Choroid plexus epithelial cell (primary cell): ENCODE measurements around the gene MLH3.

Experiments
- DNase-seq: peaks from one replicate; pipeline ENCODE4 v3.0.0-alpha.2; 2010; ENCODE audit warnings: low read depth
- H3K4me3 ChIP-seq: 2 replicates; pipeline ENCODE4 v1.5.1; 2011; ENCODE audit warnings: low read depth, mild to moderate bottlenecking, control low read depth, low read length, moderate library complexity
- CTCF ChIP-seq: conservative IDR thresholded peaks from 2 replicates; pipeline ENCODE4 v1.5.1; 2011; ENCODE audit warnings: low read depth, mild to moderate bottlenecking, control low read depth, inconsistent platforms, low read length, moderate library complexity

MLH3 gene

DNA sequence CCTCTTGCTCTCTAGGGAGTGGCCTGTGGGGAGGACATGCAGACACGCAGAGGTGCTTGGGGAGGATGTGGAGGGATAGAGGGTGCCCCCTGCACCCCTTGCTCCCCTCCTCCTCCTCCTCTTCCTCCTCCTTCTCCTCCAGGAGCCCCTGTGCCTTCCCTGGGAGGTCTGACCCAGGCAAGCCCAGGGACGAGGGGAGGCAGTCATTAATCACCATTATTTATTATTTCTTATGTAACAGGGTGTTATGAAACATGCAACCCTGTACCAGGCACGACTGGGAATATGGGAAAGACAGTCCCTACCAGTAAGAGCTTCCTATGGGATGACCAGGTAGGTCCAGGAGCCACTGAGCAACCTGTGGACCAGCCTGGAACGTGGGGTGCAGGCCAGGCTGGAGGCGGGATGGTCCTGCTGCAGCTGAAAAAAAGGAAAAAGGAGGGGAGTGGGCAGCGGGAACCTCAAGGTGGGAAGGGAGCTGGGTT is 73.3 kb downstream of the MLH3 start:
- no peak overlapping the region for H3K4me3 ChIP-seq
- peak; percentile 13 for DNase-seq
- TF ChIP-seq CTCF: no peak

- DNase-seq: no peak
- TF ChIP-seq CTCF: no peak
- no peak overlapping the region for H3K4me3 ChIP-seq
Observed at GRCh38 chr14:74977164-74977900, 73.9 kb downstream of the MLH3 start.

GRCh38 chr14:74976264-74977113 is 74.8 kb downstream of the MLH3 start:
- TF ChIP-seq CTCF: no peak
- no peak for DNase-seq
- H3K4me3 ChIP-seq: no peak overlapping the region

- TF ChIP-seq CTCF: no peak
- DNase-seq: peak; percentile 52
- H3K4me3 ChIP-seq: no peak overlapping the region
Observed at GRCh38 chr14:74975059-74975810, 76.0 kb downstream of the MLH3 start.

DNA sequence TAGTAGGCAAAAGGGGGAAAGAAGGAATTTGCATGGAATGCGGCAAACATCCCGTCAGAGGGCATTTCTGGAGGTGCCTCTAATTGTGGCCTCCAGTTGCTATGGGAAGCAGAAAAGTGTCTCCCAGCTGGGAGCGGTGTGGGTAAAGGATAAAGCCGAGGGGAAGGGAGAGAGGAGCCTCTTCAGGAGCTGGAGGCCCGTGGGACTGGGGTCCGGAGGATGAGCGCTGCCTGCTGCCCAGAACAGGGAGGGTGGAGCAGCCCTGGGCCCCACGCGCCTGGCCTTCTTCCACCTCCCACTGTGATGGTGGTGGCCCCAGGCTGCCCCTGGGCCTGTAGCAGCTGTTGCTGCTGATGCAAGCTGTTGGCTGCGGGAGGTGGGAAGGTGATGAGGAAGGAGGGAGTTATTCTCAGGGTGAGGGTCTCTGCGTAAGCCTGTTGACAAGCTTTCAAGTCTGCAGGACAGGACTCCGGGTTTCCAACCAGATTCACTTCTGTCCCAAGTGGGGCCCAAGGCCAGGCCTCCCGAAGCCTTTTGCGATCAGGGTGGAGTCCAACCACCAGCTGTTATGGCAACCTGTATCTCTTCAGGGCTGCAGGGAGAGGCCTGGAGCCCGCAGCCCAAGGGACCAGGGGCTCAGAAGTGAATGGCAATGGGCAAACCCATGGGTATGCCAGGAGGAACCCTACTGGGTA is 76.8 kb downstream of the MLH3 start:
- DNase-seq: peak; percentile 61
- TF ChIP-seq CTCF: no peak
- no peak overlapping the region for H3K4me3 ChIP-seq

- no peak for DNase-seq
- H3K4me3 ChIP-seq: no peak overlapping the region
- no peak for TF ChIP-seq CTCF
Observed at GRCh38 chr14:74973905-74974363, 77.3 kb downstream of the MLH3 start.
